Esophagus muscularis mucosa (tissue), 4 donors: ENCODE measurements around the gene RANBP3.

Experiments
- CTCF ChIP-seq, 3 experiments: fragments of 200-600 bp in 2 of 3; fragments of 450-650 bp in 1 of 3; sonication (generic) in 2 of 3; IDR thresholded peaks; one replicate each; pipeline ENCODE4 v1.5.1; 2017 to 2019; ENCODE audit warnings: antibody characterized with exemption in 3 of 3, mild to moderate bottlenecking in 2 of 3, moderate library complexity in 1 of 3
- EP300 ChIP-seq: sonication (generic); formaldehyde crosslinking; IDR thresholded peaks from one replicate; pipeline ENCODE4 v1.6.1; 2017; ENCODE audit warnings: antibody characterized with exemption
- POLR2A ChIP-seq: fragments of 450-650 bp; IDR thresholded peaks from one replicate; pipeline ENCODE4 v1.6.1; 2017; ENCODE audit warnings: antibody characterized with exemption, moderate library complexity, mild to moderate bottlenecking, low read depth
- POLR2AphosphoS5 ChIP-seq, 2 donors: sonication (generic); formaldehyde crosslinking; IDR thresholded peaks; one replicate each; pipeline ENCODE4 v1.6.1; 2017; ENCODE audit warnings: antibody characterized with exemption in 2 of 2

- TF ChIP-seq POLR2A, result no peak
- TF ChIP-seq CTCF (IDR thresholded peaks at IDR 0.05), result no peak
- no peak for TF ChIP-seq EP300
- no peak for TF ChIP-seq POLR2AphosphoS5 (IDR thresholded peaks at IDR 0.05)
Observed at GRCh38 chr19:5895409-5895808, 82.5 kb downstream of the RANBP3 start.
